Activated CD8-positive, alpha-beta memory T cell treated with anti-CD3 and anti-CD28 coated beads for 36 hours (primary cell): Measurements from ENCODE around the gene BCAS3. TPM values are rescaled to one million over a fixed set of nuclear protein-coding genes. Genes with fewer than 3 reads are reported as not detected.
"Not testable (repeated sequence)": the region's sequence is repeated elsewhere in the genome, so short reads cannot be mapped to it uniquely, and the experiment has no call there.

Experiments used
- CTCF ChIA-PET: fragments of 350-600 bp; sonication (Branson Sonifier 250); formaldehyde crosslinking; loops from one replicate; lab custom pipeline; 2021; ENCODE audit warnings: antibody characterized with exemption; lab: Charles Lee
- POLR2A ChIA-PET: fragments of 350-600 bp; sonication (Branson Sonifier 250); formaldehyde crosslinking; loops from one replicate; lab custom pipeline; 2021; ENCODE audit warnings: antibody characterized with exemption; lab: Charles Lee
- total RNA-seq, 2 experiments: library from RNA; stranded (reverse); gene quantifications; one replicate each; pipeline ENCODE4 v1.2.3, GENCODE V29; 2021

BCAS3 gene
- total RNA-seq, 2 experiments from 2014 or later: 6.9 to 9.3 TPM

- ChIA-PET CTCF (no interaction called here), POLR2A (no interaction called here)
Observed at GRCh38 chr17:61007980-61008379, 330.3 kb downstream of the BCAS3 start.

DNA sequence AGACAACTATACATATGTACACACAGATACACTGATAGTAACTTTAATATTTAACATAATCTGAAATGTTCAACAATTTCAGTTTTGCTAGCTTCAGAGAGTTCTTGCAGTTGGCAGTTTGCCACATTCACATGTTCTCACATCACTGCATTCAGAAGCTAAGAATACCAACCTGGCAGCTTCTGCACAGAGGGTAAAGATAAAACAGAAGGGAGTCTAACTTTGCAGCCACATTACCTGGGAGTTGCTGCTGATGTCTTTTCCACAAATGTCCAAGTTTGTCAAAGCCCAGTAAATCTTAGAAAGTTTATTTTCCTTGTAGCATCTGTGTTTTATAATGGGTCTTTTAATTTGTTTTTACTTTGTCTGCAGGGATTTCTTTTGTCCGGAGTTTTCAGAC is 332.0 kb downstream of the BCAS3 start:
- ChIA-PET CTCF (no interaction called here), POLR2A (no interaction called here)

- POLR2A ChIA-PET: no interaction called here
- CTCF ChIA-PET: no interaction called here
Observed at GRCh38 chr17:61010661-61011170, 333.1 kb downstream of the BCAS3 start.

DNA sequence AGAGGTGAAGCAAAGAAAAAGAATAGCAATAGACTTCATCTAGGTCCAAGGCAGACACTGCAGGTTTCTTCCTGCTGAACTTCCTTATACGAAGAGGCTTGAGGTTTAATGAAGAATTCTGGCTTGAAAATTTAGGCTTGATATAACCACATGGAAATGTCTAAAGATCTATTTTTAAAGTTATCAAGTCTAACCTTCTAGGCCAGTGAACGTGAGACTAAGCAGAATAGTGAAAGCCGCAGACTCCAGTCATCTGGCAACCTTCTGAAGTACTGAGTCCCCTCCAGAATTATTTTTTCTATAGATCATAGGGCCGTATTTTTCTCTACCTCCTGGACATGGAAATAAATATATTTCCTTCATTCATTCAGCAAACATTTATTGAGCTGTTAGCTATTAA is 333.6 kb downstream of the BCAS3 start:
- POLR2A ChIA-PET: no interaction called here
- CTCF ChIA-PET: no interaction called here

GRCh38 chr17:61015966-61016365 is 338.3 kb downstream of the BCAS3 start:
- POLR2A ChIA-PET: no interaction called here
- CTCF ChIA-PET: no interaction called here

- CTCF ChIA-PET: no interaction called here
- POLR2A ChIA-PET: no interaction called here
Observed at GRCh38 chr17:61017317-61018006, 339.8 kb downstream of the BCAS3 start.

DNA sequence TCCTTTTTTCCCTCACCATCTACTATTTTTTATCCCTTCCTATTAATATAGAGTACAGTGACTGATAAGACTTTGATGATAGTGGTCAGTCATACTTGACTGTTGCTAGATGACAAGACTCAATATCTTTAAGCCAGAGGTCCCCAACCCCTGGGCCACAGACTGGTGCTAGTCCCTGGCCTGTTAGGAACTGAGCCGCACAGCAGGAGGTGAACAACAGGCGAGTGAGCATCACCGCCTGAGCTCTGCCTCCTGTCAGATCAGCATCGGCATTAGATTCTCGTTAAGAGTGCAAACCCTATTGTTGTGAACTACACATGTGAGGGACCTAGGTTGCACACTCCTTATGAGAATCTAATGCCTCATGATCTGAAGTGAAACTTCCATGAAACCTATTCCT is 341.3 kb downstream of the BCAS3 start:
- CTCF ChIA-PET: no interaction called here
- POLR2A ChIA-PET: no interaction called here

GRCh38 chr17:61023996-61024395 is 346.3 kb downstream of the BCAS3 start:
- POLR2A ChIA-PET: no interaction called here

DNA sequence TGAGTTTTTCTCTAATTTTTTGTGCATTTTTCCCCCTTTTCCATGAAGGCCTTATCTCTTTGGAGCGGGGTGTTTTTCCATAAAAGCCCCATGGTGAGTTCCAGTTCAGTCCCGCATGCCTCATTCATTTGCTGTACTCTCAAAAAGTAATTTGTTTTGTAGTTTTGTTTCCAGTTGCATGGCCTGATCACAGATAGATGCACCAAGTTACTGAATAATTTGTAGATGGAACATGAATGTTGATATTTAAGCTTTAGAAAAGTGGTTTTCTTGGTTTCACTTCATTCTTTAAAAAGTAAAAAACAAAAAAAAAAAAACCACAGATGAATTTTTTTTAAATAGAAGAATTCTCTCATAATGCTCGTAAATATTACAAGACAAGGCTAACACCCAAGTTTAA is 349.2 kb downstream of the BCAS3 start:
- ChIA-PET CTCF (no interaction called here), POLR2A (no interaction called here)

More at GRCh38 chr17:61023996-61024395, 346.3 kb downstream of the BCAS3 start:
- CTCF ChIA-PET: no interaction called here

DNA sequence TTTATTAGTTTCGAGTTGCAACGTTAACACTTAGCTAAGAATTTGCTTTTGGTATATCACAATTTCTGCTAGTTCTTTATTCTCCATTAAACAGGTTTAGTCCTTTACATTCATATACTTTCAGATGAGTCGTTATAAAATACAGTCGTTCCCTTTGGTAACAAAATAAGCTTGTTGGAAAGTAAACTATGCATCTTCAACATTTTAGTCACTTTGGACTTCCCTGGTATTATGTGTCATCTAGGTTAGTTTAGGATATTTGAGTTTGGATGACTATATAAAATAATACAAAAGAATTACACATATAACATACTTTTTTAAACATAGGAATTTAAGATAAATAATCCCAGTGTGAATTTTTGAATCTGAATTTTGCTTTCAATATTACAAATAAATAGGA is 351.5 kb downstream of the BCAS3 start:
- ChIA-PET CTCF (interaction anchor here (1.0 kb wide), 1 partner anchor 9 kb away, joined by 8 read pairs; no protein-coding TSS in a partner anchor), POLR2A (no interaction called here)

GRCh38 chr17:61040666-61041065 is 363.0 kb downstream of the BCAS3 start:
- ChIA-PET POLR2A (no interaction called here), CTCF (no interaction called here)

DNA sequence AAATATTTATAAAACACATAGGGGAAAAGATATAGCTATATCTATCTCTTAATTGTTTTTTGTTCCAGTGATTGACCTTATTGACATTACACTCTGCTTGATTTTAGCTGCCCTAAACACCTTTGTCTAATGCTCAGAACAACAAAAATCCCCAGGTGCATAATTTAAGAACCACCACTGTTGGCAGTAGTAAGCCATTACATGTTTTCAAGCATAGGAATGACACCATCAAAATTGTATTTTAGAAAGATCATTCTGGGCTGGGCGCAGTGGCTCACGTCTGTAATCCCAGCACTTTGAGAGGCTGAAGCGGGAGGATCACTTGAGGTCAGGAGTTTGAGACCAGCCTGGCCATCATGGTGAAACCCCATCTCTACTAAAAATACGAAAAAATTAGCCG is 364.7 kb downstream of the BCAS3 start:
- POLR2A ChIA-PET, CTCF ChIA-PET: not testable (repeated sequence)

DNA sequence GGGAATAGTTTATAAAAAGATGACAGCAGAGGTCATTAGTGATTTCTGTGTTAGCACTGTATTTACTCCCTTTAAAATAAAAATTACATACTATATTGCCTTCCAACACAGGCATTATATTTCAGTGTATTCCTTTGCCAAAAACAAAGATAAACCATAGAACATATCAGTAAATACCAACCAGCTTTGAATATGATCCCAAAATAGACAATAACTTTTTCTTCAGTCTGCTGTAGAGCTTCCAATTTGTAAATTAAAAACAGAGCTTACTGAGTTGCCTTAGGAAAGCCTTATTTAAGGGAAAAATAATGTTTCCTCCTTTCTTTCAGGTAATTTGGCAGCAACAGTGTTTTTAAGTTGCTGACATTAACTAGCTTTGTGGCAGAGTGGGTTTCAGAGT is 369.9 kb downstream of the BCAS3 start:
- POLR2A ChIA-PET: no interaction called here
- CTCF ChIA-PET: no interaction called here

GRCh38 chr17:61048376-61049106 is 370.9 kb downstream of the BCAS3 start:
- CTCF ChIA-PET: no interaction called here
- POLR2A ChIA-PET: no interaction called here

GRCh38 chr17:61053469-61053868 is 375.8 kb downstream of the BCAS3 start:
- ChIA-PET POLR2A (no interaction called here), CTCF (no interaction called here)

DNA sequence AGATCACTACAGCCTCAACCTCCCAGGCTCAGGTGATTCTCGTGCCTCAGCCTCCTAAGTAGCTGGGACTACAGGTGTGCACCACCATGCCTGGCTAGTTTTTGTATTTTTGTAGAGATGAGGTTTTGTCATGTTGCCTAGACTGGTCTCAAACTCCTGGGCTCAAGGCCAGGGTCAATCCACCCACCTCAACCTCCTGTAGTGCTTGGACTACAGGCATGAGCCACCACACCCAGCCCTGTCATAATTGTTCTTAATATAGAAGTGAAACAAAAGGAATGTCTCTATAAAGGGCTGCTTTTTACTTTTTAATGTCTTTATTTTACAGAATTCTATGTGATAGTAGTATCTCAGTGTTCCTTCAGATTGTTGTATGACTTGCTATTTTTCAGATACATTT is 376.8 kb downstream of the BCAS3 start:
- POLR2A ChIA-PET: no interaction called here
- CTCF ChIA-PET: no interaction called here

- ChIA-PET POLR2A (no interaction called here), CTCF (no interaction called here)
Observed at GRCh38 chr17:61057257-61057656, 379.6 kb downstream of the BCAS3 start.

GRCh38 chr17:61058066-61058465 is 380.4 kb downstream of the BCAS3 start:
- POLR2A ChIA-PET: no interaction called here
- CTCF ChIA-PET: no interaction called here

GRCh38 chr17:61063528-61063927 is 385.9 kb downstream of the BCAS3 start:
- ChIA-PET CTCF (no interaction called here), POLR2A (no interaction called here)

DNA sequence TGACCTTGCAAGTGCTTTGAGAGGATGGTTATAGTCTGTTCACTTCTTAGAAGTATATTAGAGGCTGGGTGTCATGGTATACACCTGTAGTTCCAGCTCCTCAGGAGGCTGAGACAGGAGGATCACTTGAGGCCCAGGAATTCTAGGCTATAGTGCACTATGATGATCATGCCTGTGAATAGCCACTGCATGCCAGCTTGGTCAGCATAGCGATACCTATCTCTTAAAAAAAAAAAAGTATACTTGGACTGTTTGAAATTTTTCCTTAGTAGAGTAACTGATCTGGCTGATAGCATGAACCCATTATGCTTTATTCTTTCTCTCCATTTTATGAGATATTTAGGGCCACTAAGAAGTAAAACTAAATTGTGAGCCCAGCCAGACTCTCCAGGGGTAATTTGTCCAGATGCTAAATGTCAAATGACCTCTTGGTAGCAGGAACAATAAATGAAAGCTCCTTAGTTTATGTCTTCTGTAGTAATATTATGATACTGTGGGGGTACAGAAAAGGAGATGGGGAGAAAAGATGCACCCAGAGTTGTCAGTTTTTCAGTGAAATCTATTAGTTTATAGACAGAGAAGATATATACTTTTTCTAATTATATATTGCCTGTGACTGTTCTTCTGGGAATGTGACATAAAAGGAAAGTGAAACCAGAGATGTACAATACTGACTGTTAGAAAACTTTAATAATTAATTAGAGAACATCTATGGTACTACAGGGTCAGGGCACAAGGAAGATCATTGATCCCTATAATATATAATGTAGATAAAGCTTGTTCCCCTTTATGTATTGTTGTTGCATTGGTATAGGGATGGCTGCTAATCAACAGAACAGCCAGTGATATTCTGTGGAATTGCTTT is 386.7 kb downstream of the BCAS3 start:
- ChIA-PET CTCF (no interaction called here), POLR2A (no interaction called here)
